ENCODE results near the gene ZC2HC1C. TPM values are rescaled to one million over a fixed set of nuclear protein-coding genes. Genes with fewer than 3 reads are reported as not detected.

The ZC2HC1C gene
- total RNA-seq, 1 donor from 2014 or later = 0.51 TPM

Other genes with a start within 250 kb of the ZC2HC1C start
- not detected in 2 replicates for gene PROX2, start 193.5 kb upstream of the ZC2HC1C start, total RNA-seq
- 41.5 and 49.9 TPM in 2 replicates for gene DLST, start 187.7 kb upstream of the ZC2HC1C start, total RNA-seq
- gene RPS6KL1, start 146.4 kb upstream of the ZC2HC1C start, total RNA-seq = 5.6 and 6.6 TPM in 2 replicates
- gene PGF, start 114.0 kb upstream of the ZC2HC1C start, total RNA-seq = 34.1 and 44.8 TPM in 2 replicates
- 37.2 and 70.8 TPM in 2 replicates for gene EIF2B2, start 66.7 kb upstream of the ZC2HC1C start, total RNA-seq
- 9.6 and 13.1 TPM in 2 replicates for gene MLH3, start 18.2 kb upstream of the ZC2HC1C start, total RNA-seq
- 3.3 and 7.4 TPM in 2 replicates for gene ACYP1, start 5.6 kb upstream of the ZC2HC1C start, total RNA-seq
- gene NEK9, start 57.4 kb downstream of the ZC2HC1C start, total RNA-seq = 29.5 TPM in 2 replicates
- gene TMED10, start 107.0 kb downstream of the ZC2HC1C start, total RNA-seq = 215 and 263 TPM in 2 replicates
- 25.5 and 67.3 TPM in 2 replicates for gene FOS, start 209.2 kb downstream of the ZC2HC1C start, total RNA-seq

All from dermis microvascular lymphatic vessel endothelial cell (primary cell).